ENCODE data around the gene LRP2. TPM values are rescaled to one million over a fixed set of nuclear protein-coding genes. Genes with fewer than 3 reads are reported as not detected.

The LRP2 gene
- total RNA-seq, 1 donor from 2014 or later: 0.24 TPM

DNA sequence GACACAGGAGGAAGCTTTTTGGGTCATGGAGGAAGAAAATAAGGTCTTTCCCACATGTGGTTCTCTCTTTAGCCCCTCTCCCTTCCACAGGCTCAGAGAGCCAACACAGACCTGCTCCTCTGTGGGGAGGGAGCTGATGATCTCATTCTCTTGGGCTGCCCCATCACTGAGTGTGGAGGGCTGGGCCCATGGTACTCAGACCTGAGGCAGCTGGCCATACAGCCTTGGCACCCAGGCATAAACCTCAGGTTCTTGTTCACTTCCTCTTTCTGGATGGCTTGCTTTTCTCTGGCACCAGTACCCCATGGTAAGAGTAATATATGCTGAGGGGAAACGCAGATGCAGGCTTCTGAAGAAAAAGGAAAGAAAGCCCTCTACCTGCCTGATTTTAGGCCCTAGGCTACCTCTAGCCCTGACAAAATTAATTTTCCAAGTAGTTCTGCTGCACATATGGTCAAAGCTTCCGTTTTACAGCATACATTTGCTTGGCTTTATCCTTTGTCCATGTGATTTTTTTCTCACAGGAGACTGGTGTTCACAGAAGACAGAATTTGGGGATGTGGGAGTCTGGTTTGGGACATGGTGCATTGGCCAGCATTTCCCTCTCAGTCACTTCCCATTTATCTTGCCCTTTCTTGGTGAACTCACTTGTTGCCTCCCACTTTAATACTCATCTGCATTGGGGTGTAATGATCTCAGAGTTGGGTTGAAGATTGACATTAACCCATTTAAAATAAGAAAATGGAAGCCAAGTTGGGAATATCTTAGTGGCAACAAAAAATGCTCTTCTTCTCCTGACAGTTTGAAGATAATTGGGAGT lies 281.9 kb downstream of the LRP2 start:
- no peak overlapping the region for H3K4me3 Mint-ChIP-seq (ENCODE audit: unreplicated experiment)
- no peak for DNase-seq (ENCODE audit: extremely low spot score, unreplicated experiment)
- H3K4me1 Mint-ChIP-seq (ENCODE audit: unreplicated experiment): no peaks in the 10 kb centered on the region
- no peaks in the 10 kb centered on the region for H3K36me3 Mint-ChIP-seq (ENCODE audit: unreplicated experiment)
- H3K9me3 Mint-ChIP-seq (ENCODE audit: unreplicated experiment): peaks cover 10% of the 10 kb centered on the region
- TF ChIP-seq, protein P1, sequence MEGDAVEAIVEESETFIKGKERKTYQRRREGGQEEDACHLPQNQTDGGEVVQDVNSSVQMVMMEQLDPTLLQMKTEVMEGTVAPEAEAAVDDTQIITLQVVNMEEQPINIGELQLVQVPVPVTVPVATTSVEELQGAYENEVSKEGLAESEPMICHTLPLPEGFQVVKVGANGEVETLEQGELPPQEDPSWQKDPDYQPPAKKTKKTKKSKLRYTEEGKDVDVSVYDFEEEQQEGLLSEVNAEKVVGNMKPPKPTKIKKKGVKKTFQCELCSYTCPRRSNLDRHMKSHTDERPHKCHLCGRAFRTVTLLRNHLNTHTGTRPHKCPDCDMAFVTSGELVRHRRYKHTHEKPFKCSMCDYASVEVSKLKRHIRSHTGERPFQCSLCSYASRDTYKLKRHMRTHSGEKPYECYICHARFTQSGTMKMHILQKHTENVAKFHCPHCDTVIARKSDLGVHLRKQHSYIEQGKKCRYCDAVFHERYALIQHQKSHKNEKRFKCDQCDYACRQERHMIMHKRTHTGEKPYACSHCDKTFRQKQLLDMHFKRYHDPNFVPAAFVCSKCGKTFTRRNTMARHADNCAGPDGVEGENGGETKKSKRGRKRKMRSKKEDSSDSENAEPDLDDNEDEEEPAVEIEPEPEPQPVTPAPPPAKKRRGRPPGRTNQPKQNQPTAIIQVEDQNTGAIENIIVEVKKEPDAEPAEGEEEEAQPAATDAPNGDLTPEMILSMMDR (IDR thresholded peaks at IDR 0.05): no peak
- no peak overlapping the region for H3K27ac Mint-ChIP-seq (ENCODE audit: unreplicated experiment)
- peaks cover 11% of the 10 kb centered on the region for H3K27me3 Mint-ChIP-seq (ENCODE audit: unreplicated experiment)

DNA sequence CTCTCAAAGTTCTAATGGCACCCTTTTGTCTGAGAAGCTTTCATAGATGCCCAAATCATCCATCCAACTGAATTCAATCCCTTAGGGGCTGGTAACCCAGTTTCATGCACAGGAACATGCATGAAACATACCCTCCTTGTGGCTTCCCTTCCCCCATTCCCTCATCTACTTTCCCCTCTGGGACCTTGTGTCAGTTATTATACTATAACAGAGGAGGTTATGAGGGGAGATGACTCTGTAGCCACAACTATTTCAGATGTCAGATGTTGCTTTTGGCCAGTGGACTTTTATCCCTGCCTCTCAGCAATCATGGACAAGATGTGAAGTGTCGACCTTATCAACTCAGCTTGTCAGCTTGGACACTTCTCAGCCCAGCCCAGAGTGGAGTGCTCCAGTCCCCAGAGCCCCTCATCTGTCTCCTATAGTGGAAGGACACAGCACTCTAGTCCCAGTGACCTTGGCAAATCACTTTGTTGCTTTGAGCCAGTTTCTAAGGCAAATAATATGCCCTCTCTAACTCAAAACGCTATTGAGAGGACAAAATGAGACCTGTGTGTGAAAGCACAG lies 284.6 kb downstream of the LRP2 start:
- TF ChIP-seq, protein P1 (IDR thresholded peaks at IDR 0.05): no peak
- no peaks in the 10 kb centered on the region for H3K27me3 Mint-ChIP-seq (ENCODE audit: unreplicated experiment)
- H3K4me1 Mint-ChIP-seq (ENCODE audit: unreplicated experiment): no peaks in the 10 kb centered on the region
- H3K36me3 Mint-ChIP-seq (ENCODE audit: unreplicated experiment): no peaks in the 10 kb centered on the region
- H3K27ac Mint-ChIP-seq (ENCODE audit: unreplicated experiment): no peak overlapping the region
- DNase-seq (ENCODE audit: extremely low spot score, unreplicated experiment): no peak
- no peaks in the 10 kb centered on the region for H3K9me3 Mint-ChIP-seq (ENCODE audit: unreplicated experiment)
- no peak overlapping the region for H3K4me3 Mint-ChIP-seq (ENCODE audit: unreplicated experiment)

Other genes starting within 250 kb of the LRP2 start
- gene BBS5, start 117.0 kb upstream of the LRP2 start, total RNA-seq: 11.1 and 11.6 TPM in 2 replicates
- gene KLHL41, start 147.2 kb upstream of the LRP2 start, total RNA-seq: 0.89 and 1.5 TPM in 2 replicates
- 12.3 and 15.6 TPM in 2 replicates for gene FASTKD1, start 211.3 kb upstream of the LRP2 start, total RNA-seq
- gene PPIG, start 221.8 kb upstream of the LRP2 start, total RNA-seq: 44.3 and 45.9 TPM in 2 replicates